COR-L47 (cell line): ENCODE measurements around the gene LMNTD1.
"Not testable (repeated sequence)": the region's sequence is repeated elsewhere in the genome, so short reads cannot be mapped to it uniquely, and the experiment has no call there.

Source experiments
- DNase-seq: peaks from one replicate; lab custom pipeline; 2025; lab: John Stamatoyannopoulos, UW

The LMNTD1 gene

DNA sequence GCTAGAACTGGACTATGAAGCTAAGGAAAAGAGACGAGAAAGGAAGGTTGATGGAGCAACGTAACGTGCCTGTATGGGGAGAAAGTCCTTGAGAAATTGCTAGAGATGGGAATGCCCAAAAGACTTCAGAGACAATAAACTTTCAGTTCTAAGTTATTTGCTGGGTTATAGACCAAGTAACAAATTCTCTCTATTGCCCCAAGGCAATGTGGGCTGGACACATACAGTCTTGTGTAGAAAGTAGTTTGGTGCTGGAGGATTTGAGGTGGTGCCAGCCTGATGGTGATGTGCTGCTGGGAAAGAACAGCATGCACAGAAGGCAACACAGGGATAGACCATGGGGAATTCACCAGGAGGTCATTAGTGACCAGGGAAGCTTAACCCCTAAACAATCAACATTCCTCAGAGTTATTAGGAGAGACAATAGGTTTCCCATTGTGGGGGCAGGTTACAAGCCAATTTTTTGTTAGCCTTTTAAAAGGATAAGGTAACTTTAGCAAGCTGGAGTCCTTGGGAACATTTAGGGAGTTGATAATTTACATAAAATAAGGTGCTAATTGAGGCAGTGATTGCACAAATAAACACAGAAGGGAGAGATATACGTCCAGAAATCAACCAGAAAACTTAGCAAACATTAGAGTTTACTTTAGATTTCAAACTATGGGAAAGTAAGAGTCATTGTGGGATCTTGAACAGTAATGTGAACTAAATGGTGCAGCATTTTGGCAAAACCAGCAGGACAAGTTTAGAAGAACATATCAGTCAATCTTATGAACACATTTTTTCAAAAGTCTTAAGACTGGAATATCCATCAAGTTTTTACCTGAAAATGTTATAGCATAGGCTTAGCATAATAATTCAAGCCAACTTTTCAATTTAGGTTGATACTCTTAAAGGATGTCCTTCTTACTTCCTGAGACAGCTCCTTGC lies 61.4 kb downstream of the LMNTD1 start:
- DNase-seq = no peak

DNA sequence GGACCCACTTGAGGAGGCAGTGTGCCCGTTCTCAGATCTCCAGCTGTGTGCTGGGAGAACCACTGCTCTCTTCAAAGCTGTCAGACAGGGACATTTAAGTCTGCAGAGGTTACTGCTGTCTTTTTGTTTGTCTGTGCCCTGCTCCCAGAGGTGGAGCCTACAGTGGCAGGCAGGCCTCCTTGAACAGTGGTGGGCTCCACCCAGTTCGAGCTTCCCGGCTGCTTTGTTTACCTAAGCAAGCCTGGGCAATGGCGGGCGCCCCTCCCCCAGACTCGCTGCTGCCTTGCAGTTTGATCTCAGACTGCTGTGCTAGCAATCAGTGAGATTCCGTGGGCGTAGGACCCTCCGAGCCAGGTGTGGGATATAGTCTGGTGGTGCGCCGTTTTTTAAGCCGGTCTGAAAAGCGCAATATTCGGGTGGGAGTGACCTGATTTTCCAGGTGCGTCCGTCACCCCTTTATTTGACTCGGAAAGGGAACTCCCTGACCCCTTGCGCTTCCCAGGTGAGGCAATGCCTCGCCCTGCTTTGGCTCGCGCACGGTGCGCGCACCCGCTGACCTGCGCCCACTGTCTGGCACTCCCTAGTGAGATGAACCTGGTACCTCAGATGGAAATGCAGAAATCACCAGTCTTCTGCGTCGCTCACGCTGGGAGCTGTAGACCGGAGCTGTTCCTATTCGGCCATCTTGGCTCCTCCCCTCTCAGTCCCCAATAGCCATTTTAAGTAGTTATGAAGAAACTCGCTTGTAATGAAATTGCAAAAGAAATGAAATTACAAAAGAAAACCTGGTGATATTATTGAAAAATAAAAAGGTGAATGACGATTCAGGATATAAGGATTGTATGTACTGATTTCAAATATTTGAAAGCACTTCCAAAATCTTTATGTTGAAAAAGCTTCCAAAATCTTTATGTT lies 63.9 kb downstream of the LMNTD1 start:
- DNase-seq = not testable (repeated sequence)

DNA sequence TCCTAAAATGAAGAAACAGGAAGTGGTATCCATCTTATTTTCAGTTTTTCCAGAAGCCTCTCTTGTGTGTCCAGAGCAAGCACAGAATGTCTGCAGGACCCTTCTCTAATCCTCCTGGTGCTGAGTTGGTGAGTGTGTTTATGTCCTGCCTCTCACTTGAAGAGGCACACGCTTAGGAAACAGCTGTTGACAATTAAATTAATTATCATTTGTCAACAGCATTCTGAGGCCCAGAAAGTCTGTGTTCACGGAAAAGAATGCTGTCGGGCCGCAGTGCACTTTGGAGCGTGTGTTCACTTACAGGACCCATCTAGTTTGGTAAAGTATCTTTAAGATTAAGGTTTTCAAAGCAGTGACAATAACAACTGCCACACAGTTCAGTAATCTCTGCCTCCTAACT lies 70.5 kb downstream of the LMNTD1 start:
- no peak for DNase-seq

DNA sequence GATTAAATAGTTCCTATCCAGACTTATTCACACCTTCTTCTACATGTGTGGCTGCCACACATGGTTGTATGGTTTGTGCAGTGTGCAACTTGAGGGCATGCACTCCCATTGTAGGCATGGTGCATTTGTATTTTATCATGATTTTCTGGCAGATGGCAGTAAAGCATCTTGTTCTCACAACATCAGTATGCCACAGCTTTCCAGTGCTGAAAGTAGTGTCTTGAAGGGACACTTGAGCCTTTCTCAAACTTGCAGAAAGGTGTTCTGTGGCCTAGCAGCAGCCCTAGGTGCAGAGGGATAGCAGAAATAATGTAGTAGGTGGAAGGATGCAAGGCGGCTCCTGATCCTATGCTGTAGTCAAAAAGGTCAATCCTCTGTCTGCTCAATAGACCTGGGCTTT lies 72.9 kb downstream of the LMNTD1 start:
- DNase-seq = no peak

DNA sequence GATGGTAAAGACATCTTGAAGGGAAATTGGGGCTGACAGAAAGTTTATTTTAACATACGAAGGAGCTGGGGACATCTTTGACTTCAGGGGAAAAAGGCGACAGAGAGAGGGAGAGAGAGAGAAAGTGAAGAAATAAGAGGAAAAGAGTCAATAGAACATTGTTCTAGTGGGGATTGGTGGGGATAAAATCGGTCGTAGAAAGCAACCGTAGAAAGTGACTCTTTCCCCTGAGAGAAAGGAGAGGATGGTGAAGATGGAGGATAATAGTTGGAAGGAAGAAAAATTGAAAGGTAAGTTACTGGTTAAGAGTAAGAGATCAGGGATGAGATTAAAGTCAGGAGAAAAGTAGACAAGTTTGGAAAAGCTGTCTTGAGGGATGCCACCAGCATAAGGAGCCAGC lies 75.9 kb downstream of the LMNTD1 start:
- no peak for DNase-seq

DNA sequence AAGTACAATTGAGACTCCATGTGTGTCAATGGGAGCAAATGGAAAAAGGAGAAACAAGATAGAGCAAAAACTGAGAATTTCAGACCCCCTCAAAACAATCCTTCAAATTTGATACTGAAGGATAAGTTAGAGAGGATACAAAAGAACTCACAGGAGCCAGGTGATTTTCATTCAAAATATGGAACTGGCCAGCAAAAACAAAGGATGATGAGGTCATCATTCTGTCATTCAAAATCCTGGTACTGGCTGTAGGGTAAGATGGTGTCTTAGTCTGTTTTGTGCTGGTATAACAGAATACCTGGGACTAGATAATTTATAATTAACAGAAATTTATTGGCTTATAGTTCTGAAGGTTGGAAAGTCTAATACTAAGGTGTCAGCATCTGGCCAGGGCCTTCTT lies 80.6 kb downstream of the LMNTD1 start:
- no peak for DNase-seq

DNA sequence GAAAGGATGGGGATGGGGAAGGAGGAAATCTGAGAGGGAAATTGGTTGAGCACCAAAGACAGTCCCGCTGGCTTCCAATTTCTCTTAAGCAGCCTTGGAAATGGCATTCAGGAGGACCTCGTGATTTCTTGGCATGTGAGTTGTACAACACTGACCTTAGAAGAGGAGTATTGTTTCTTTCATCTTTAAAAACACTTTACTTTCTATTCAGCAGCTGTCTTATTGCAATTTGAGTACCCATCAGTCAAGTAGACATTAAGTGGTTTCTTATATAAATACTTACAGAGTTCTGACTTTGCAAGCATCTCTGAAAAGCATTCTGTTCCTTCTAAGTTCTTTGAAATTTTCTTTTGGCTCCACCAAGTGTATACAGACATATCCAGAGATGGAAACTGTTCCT lies 83.2 kb downstream of the LMNTD1 start:
- DNase-seq = no peak

DNA sequence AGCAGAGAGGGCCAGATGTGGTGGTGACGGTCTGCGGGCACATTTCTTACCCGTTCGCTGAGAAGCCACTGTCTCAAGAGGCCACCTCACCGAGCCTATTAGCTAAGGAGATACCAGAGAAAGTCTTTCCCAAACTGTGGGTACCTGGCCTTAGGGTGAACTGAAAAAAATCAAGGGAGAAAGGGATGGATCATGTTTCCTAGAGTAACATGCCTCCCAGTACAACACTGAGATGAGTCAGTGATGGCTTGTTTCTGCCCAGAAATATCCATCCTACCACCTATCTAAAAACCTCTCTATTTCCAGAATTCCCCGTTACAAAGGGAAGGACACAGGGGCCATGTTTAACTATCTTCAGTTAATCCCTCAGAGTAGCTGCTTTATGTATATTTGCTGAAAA lies 83.7 kb downstream of the LMNTD1 start:
- no peak for DNase-seq

DNA sequence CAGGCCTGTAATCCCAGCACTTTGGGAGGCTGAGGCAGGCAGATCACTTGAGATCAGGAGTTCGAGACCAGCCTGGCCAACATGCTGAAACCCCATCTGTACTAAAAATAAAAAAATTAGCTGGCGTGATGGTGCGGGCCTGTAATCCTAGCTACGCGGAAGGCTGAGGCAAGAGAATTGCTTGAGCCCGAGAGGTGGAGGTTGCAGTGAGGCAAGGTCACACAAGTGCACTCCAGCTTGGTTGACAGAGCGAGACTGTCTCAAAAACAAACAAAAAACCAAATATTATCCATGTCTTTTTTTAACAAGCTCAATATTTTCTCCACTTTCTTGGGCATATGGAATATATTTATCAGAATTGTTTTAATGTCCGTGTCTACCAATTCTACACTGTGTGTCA lies 89.6 kb downstream of the LMNTD1 start:
- DNase-seq = no peak

DNA sequence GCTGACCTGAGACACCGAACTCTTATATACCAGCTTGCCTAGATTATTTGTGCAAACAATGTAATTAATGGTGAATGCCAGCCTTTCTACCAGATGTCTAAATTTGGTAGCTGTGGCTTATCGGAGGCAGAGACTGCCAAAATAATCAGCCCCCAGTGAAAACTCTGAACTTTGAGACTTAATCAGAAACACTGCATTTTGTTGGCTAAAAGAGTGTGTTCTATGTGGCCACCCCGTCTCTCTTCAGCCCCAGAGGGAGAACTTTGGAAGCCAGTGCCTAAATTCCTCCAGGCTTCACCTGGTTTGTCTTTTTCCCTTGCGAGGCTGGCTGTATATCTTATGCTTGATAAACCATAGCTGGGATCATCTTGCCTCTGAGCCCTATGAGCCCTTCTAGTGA lies 90.1 kb downstream of the LMNTD1 start:
- DNase-seq = no peak

DNA sequence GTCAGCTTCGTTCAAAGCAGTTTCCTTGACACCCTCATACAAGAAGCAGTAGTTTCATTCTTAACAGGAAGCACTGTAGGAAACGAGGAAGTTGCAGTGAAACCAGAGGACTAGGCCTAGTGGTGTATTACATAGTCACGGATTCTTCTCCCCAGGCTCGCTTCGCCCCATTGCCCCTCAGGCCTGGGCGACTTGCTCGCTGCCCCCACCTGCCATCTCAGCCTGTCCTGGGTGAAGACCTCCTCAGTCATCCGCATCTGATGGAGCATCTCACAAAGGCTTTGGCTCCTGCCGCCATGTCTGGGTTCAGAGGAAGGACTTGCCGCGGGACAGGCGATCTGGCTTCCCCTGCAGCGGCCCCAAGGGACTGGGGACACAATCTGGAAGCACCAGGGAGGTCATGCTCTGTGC lies 93.5 kb downstream of the LMNTD1 start:
- DNase-seq = no peak

DNA sequence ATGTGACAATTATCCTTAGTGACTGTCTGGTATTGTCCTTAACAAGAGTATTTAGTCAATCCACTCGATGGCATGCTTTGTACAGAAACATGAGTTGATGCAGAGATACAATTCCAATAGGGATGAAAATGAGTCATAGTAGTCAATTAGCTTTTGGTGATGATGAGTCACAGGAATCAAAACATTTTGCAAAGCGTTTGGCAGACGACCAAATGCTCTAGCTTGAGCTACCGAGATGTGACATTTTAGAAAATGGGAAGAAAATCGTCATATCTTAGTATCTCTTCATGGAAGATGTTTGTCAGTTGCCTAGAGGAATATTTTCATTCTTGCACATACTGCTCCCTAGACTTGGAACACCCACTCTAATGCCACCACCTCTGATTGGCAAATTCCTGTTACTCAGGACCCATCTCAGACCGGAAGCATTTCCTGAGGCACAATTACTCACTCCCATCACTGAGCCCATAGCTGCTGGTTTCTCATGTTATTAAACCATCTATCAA lies 95.0 kb downstream of the LMNTD1 start:
- no peak for DNase-seq

DNA sequence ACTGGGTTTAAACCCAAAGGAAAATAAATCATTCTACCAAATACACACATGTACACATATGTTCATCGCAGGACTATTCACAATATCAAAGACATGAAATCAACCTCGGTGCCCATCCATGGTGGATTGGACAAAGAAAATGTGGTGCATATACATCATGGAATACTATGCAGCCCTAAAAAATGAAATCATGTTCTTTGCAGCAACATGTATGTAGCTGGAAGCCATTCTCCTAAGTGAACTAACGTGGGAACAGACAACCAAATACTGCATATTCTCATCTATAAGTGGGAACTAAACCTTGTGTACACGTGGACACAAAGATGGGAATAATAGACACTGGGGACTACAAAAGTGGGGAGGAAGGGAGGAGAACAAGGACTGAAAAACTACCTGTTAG lies 96.6 kb downstream of the LMNTD1 start:
- no peak for DNase-seq

DNA sequence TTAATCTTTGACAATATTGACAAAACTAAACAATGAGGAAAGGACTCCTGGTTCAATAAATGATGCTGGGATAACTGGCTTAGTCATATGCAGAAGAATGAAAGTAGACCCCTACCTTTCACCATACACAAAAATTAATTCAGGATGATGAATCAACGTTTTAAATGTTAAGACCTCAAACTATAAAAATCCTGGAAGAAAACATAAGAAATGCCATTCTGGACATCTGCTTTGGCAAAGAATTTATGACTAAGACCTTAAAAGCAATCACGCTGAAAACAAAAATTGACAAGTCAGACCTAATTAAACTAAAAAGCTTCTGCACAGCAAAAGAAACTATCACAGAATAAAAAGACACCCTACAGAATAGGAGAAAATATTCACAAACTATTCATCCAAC lies 97.4 kb downstream of the LMNTD1 start:
- no peak for DNase-seq

DNA sequence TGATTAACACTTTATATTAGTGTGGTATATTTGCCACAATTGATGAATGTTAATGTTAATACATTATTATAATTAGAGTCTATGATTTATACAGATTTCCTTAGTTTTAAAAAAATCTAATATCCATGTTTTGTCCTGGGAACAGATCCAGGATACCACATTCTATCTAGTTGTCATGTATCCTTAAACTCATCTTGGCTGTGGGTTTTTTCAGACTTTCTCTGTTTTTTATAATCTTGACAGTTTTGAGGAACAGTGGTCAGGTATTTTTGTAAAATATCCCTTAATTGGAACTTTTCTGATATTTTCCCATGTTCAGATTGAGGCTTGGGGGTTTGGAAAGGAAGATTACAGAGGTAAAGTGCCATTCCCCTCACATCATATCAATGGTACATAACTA lies 104.1 kb downstream of the LMNTD1 start:
- DNase-seq = no peak

DNA sequence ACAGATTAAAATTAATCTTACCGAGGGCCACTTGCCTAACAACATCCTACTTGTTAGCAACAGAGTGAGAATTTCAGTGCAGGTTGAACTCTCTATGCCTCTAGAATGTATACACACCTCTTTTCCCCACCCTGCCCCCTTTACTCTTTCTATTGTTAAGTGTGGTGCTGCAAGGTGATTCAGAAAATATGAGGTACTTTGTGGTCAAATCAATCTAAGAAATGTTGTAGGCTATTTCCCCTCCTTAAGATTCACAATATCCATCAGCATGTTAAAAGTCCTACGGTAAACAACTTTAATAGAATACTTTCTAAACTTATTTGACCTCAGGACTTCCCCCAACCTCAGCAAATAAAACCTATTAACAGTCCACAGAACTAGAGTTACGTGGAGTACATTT lies 106.0 kb downstream of the LMNTD1 start:
- DNase-seq = no peak

DNA sequence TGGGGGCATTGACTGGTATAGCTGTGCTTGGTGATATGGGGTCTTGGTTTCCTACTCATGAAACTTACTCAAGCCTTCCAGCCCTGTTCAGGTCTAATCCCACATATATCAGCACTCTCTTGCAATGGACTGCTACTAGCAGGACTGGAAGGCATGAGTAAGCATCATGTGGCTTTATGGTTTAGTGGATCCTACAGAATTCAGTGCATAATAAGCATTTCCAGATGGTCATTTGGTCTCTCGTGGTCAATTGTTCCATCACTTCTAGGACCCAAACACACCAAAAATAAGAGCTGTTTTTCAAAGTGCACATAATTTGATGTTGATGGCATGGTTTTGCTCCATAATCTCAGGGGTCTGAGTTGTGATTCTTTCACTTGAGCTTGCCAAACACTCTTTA lies 114.4 kb downstream of the LMNTD1 start:
- no peak for DNase-seq

DNA sequence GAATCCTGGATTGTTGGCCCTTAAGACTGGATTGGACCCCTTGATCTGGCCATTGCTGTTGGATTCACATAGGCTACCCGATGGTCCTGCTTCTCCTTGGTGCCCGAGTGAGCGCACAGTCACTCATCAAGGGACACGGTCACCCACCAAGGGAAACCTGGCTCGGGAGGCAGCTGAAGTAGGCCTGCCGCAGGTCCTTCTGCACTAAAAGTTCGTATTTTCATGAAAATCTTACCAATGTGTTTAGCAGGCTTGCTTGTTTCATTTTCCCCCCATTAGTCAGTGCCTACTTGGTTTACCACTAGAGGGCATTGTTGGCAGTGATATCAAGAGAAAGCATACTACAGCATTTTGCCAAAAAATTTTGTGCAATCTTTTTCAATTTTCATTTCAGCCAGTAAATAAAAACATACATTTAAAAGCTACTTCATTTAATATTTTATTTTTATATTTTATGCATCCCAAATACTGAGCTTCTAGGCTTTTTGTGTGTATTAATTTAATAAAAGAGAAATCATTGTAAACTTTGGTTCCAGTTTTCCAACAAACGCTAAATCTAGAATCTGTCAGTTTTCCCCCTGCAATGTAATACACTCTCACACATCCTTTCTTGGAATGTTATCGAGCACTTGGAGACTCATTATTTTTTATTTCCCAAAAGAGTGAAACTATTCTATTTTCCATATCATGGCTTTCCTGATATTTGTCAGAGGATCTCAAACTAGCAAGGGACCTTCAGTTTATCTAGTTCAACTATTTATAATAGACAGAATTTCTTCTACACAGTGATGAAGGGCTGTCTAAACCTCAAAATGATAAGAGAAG lies 116.7 kb downstream of the LMNTD1 start:
- DNase-seq = no peak

DNA sequence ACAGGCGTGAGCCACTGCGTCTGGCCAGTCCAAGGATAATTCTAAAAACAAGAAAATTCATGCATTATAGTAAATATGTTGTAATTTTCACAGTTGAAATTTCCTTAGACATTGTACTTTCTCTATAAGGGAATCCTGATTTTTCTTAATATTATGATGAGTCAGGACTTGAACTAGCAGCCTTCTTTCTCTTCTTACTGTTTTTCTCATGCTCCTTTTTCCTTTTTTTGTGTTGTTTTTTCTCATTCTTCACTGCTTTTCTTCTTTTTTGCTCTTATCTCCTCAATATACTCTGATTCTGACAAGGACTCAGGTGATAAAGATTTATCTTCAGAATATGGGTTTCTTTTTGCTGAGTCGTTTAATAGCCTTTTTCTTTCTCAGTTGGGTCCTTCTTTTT lies 117.7 kb downstream of the LMNTD1 start:
- no peak for DNase-seq

DNA sequence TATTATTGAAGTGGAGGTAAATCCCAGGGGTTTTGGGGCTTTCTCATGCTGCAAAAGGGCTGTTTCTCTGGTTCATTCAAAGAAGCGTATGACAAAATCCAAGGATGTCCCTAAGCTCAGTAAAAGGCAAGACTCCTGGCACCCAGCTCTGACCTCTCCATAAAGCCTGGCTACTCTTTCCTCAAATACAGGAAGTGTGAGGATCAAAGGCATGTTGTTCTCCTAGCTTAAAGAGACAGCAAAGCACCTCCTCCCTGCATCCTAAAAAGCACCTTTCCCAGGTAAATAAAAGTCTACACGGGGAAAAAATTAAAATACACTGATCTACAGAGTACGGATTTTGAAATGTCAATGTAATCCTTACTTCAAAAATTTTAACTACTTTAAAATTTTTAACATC lies 118.6 kb downstream of the LMNTD1 start:
- no peak for DNase-seq

DNA sequence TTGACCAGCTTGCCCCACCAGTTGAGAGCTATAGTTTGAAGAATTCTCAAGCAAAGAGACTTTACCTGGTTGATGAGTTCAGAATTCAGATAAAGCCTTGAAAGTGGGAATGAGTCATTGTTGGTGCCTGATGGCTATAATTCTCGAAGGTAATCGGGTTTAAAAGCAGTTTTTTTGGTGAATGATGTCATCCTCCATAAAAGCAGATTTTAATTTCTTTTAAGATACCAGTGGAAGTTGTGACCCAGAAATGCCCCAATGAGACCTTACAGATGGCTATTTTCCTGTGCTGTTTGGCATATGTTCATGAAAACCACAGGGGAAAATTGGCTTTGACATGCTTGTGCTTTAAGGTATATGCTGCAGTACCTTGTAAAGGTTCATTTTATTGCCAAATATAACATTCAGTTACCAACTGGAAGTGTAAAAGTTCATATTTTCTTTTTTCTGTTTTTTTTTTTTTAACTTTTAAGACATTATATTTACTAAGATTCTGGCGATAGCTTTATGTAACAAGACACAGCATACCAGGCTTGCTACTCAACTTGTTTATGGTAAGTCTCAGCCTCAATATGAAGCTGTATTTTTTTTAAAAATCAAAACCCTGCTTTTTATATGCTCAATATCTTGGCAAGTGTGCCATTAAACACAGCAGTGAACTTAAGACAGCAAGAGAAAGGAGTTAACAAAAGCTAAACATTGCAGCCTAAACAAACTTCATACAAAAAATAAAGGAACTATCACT lies 119.3 kb downstream of the LMNTD1 start:
- no peak for DNase-seq
